ENCODE data around the gene ANKRD16. TPM values are rescaled to one million over a fixed set of nuclear protein-coding genes. Genes with fewer than 3 reads are reported as not detected.

Gene ANKRD16
- total and polyA plus RNA-seq, 4 donors = 10.1 to 15.5 (median 12.9) TPM

- 98% methylated on average over 4 of the region's 5 CpGs for WGBS (ENCODE audit: insufficient coverage)
Observed at GRCh38 chr10:5906651-5907050, 17.0 kb upstream of the ANKRD16 start.

GRCh38 chr10:5905854-5906507 is 16.3 kb upstream of the ANKRD16 start:
- Histone ChIP-seq H3K9me3 (ENCODE audit: control insufficient read depth, insufficient read depth, low read length) (no peaks in the 10 kb centered on the region), H3K27ac (ENCODE audit: low read depth, low read length) (no peak overlapping the region), H3K4me3 (ENCODE audit: low read depth, low read length) (no peak overlapping the region), H3K4me1 (ENCODE audit: control insufficient read depth, insufficient read depth, low read length) (no peaks in the 10 kb centered on the region), H3K27me3 (ENCODE audit: control insufficient read depth, insufficient read depth, low read length) (no peaks in the 10 kb centered on the region), H3K36me3 (ENCODE audit: control insufficient read depth, insufficient read depth, low read length) (peaks cover 35% of the 10 kb centered on the region)
- 94% methylated on average over 13 of the region's 13 CpGs for WGBS (ENCODE audit: insufficient coverage)
- DNase-seq (ENCODE audit: low read depth in 4 of 6, low spot score in 6 of 6) = no peak

More at GRCh38 chr10:5906651-5907050, 17.0 kb upstream of the ANKRD16 start:
- DNase-seq (ENCODE audit: low read depth in 4 of 6, low spot score in 6 of 6) = no peak
- Histone ChIP-seq H3K36me3 (ENCODE audit: control insufficient read depth, insufficient read depth, low read length) (peaks cover 41% of the 10 kb centered on the region), H3K27ac (ENCODE audit: low read depth, low read length) (no peak overlapping the region), H3K4me1 (ENCODE audit: control insufficient read depth, insufficient read depth, low read length) (no peaks in the 10 kb centered on the region), H3K27me3 (ENCODE audit: control insufficient read depth, insufficient read depth, low read length) (no peaks in the 10 kb centered on the region), H3K9me3 (ENCODE audit: control insufficient read depth, insufficient read depth, low read length) (no peaks in the 10 kb centered on the region), H3K4me3 (ENCODE audit: low read depth, low read length) (no peak overlapping the region)

GRCh38 chr10:5904227-5904626 is 14.5 kb upstream of the ANKRD16 start:
- no peaks in the 10 kb centered on the region for H3K9me3 ChIP-seq (ENCODE audit: control insufficient read depth, insufficient read depth, low read length)
- no peak for DNase-seq (ENCODE audit: low read depth in 4 of 6, low spot score in 6 of 6)
- H3K36me3 ChIP-seq (ENCODE audit: control insufficient read depth, insufficient read depth, low read length) = peaks cover 25% of the 10 kb centered on the region
- no peak overlapping the region for H3K27ac ChIP-seq (ENCODE audit: low read depth, low read length)
- H3K27me3 ChIP-seq (ENCODE audit: control insufficient read depth, insufficient read depth, low read length) = no peaks in the 10 kb centered on the region
- H3K4me3 ChIP-seq (ENCODE audit: low read depth, low read length) = no peak overlapping the region
- no peaks in the 10 kb centered on the region for H3K4me1 ChIP-seq (ENCODE audit: control insufficient read depth, insufficient read depth, low read length)
- WGBS (ENCODE audit: insufficient coverage) = 100% methylated on average over 1 of the region's 4 CpGs

GRCh38 chr10:5903563-5903962 is 13.9 kb upstream of the ANKRD16 start:
- peaks cover 19% of the 10 kb centered on the region for H3K36me3 ChIP-seq (ENCODE audit: control insufficient read depth, insufficient read depth, low read length)
- DNase-seq (ENCODE audit: low read depth in 4 of 6, low spot score in 6 of 6) = no peak
- no peaks in the 10 kb centered on the region for H3K4me1 ChIP-seq (ENCODE audit: control insufficient read depth, insufficient read depth, low read length)
- no peak overlapping the region for H3K27ac ChIP-seq (ENCODE audit: low read depth, low read length)
- WGBS (ENCODE audit: insufficient coverage) = 100% methylated on average over 1 of the region's 6 CpGs
- no peaks in the 10 kb centered on the region for H3K27me3 ChIP-seq (ENCODE audit: control insufficient read depth, insufficient read depth, low read length)
- H3K9me3 ChIP-seq (ENCODE audit: control insufficient read depth, insufficient read depth, low read length) = no peaks in the 10 kb centered on the region
- H3K4me3 ChIP-seq (ENCODE audit: low read depth, low read length) = no peak overlapping the region

GRCh38 chr10:5902511-5903274 is 13.0 kb upstream of the ANKRD16 start:
- WGBS (ENCODE audit: insufficient coverage) = no CpG with 5 or more reads among the region's 18 CpGs
- no peaks in the 10 kb centered on the region for H3K4me1 ChIP-seq (ENCODE audit: control insufficient read depth, insufficient read depth, low read length)
- no peak overlapping the region for H3K4me3 ChIP-seq (ENCODE audit: low read depth, low read length)
- H3K36me3 ChIP-seq (ENCODE audit: control insufficient read depth, insufficient read depth, low read length) = peaks cover 21% of the 10 kb centered on the region
- no peaks in the 10 kb centered on the region for H3K27me3 ChIP-seq (ENCODE audit: control insufficient read depth, insufficient read depth, low read length)
- peaks cover 2% of the 10 kb centered on the region for H3K9me3 ChIP-seq (ENCODE audit: control insufficient read depth, insufficient read depth, low read length)
- H3K27ac ChIP-seq (ENCODE audit: low read depth, low read length) = no peak overlapping the region
- DNase-seq (ENCODE audit: low read depth in 4 of 6, low spot score in 6 of 6) = peak in 2 of 6 donors; percentile 7 to 13

GRCh38 chr10:5900247-5900646 is 10.6 kb upstream of the ANKRD16 start:
- no peak overlapping the region for H3K27ac ChIP-seq (ENCODE audit: low read depth, low read length)
- DNase-seq (ENCODE audit: low read depth in 4 of 6, low spot score in 6 of 6) = no peak
- 96% methylated on average over 13 of the region's 13 CpGs for WGBS (ENCODE audit: insufficient coverage)
- peaks cover 2% of the 10 kb centered on the region for H3K9me3 ChIP-seq (ENCODE audit: control insufficient read depth, insufficient read depth, low read length)
- peaks cover 14% of the 10 kb centered on the region for H3K36me3 ChIP-seq (ENCODE audit: control insufficient read depth, insufficient read depth, low read length)
- H3K27me3 ChIP-seq (ENCODE audit: control insufficient read depth, insufficient read depth, low read length) = no peaks in the 10 kb centered on the region
- H3K4me1 ChIP-seq (ENCODE audit: control insufficient read depth, insufficient read depth, low read length) = no peaks in the 10 kb centered on the region
- no peak overlapping the region for H3K4me3 ChIP-seq (ENCODE audit: low read depth, low read length)

- 100% methylated on average over 4 of the region's 7 CpGs for WGBS (ENCODE audit: insufficient coverage)
- Histone ChIP-seq H3K27ac (ENCODE audit: low read depth, low read length) (no peak overlapping the region), H3K36me3 (ENCODE audit: control insufficient read depth, insufficient read depth, low read length) (peaks cover 14% of the 10 kb centered on the region), H3K4me3 (ENCODE audit: low read depth, low read length) (no peak overlapping the region), H3K27me3 (ENCODE audit: control insufficient read depth, insufficient read depth, low read length) (no peaks in the 10 kb centered on the region), H3K4me1 (ENCODE audit: control insufficient read depth, insufficient read depth, low read length) (no peaks in the 10 kb centered on the region), H3K9me3 (ENCODE audit: control insufficient read depth, insufficient read depth, low read length) (peaks cover 2% of the 10 kb centered on the region)
- no peak for DNase-seq (ENCODE audit: low read depth in 4 of 6, low spot score in 6 of 6)
Observed at GRCh38 chr10:5898163-5898562, 8.5 kb upstream of the ANKRD16 start.

- WGBS (ENCODE audit: insufficient coverage) = 97% methylated on average over 4 of the region's 8 CpGs
- Histone ChIP-seq H3K9me3 (ENCODE audit: control insufficient read depth, insufficient read depth, low read length) (peaks cover 2% of the 10 kb centered on the region), H3K27ac (ENCODE audit: low read depth, low read length) (no peak overlapping the region), H3K36me3 (ENCODE audit: control insufficient read depth, insufficient read depth, low read length) (peaks cover 17% of the 10 kb centered on the region), H3K27me3 (ENCODE audit: control insufficient read depth, insufficient read depth, low read length) (no peaks in the 10 kb centered on the region), H3K4me1 (ENCODE audit: control insufficient read depth, insufficient read depth, low read length) (no peaks in the 10 kb centered on the region), H3K4me3 (ENCODE audit: low read depth, low read length) (no peak overlapping the region)
- DNase-seq (ENCODE audit: low read depth in 4 of 6, low spot score in 6 of 6) = no peak
Observed at GRCh38 chr10:5897504-5897903, 7.8 kb upstream of the ANKRD16 start.

GRCh38 chr10:5897053-5897340 is 7.3 kb upstream of the ANKRD16 start:
- Histone ChIP-seq H3K4me3 (ENCODE audit: low read depth, low read length) (no peak overlapping the region), H3K4me1 (ENCODE audit: control insufficient read depth, insufficient read depth, low read length) (no peaks in the 10 kb centered on the region), H3K27ac (ENCODE audit: low read depth, low read length) (no peak overlapping the region), H3K27me3 (ENCODE audit: control insufficient read depth, insufficient read depth, low read length) (no peaks in the 10 kb centered on the region), H3K9me3 (ENCODE audit: control insufficient read depth, insufficient read depth, low read length) (peaks cover 2% of the 10 kb centered on the region), H3K36me3 (ENCODE audit: control insufficient read depth, insufficient read depth, low read length) (peaks cover 17% of the 10 kb centered on the region)
- WGBS (ENCODE audit: insufficient coverage) = 100% methylated on average over 2 of the region's 4 CpGs
- DNase-seq (ENCODE audit: low read depth in 4 of 6, low spot score in 6 of 6) = no peak

Data from spinal cord (tissue), 10 donors.